Stimulated activated CD4-positive, alpha-beta T cell treated with anti-CD3 and anti-CD28 coated beads, Interleukin-4, amount 100 ng/mL, for 4 hours (primary cell): ENCODE measurements around the gene CDC37.

Experiments
- DNase-seq, 2 experiments: peaks; one replicate each; pipeline ENCODE4 v3.0.0-alpha.2; 2020

CDC37 gene

GRCh38 chr19:10352764-10353671 is 50.3 kb downstream of the CDC37 start:
- no peak for DNase-seq

GRCh38 chr19:10346509-10346908 is 56.8 kb downstream of the CDC37 start:
- DNase-seq: no peak

DNA sequence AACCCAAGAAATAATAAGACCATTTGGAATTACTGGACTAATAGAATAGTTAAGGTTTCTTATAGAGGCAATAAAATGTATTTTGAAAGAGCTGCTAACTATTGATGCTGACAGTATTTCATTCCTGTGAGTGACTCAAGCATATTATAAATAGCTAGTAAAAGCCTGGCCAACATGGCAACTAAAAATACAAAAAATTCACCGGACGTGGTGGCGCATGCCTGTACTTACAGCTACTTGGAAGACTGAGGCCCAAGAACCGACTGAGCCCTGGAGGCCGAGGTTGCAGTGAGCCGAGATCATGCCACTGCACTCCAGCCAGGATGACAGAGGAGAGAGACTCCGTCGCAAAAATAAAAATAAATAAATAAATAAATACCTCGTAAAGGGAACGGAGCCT is 58.6 kb downstream of the CDC37 start:
- no peak for DNase-seq

DNA sequence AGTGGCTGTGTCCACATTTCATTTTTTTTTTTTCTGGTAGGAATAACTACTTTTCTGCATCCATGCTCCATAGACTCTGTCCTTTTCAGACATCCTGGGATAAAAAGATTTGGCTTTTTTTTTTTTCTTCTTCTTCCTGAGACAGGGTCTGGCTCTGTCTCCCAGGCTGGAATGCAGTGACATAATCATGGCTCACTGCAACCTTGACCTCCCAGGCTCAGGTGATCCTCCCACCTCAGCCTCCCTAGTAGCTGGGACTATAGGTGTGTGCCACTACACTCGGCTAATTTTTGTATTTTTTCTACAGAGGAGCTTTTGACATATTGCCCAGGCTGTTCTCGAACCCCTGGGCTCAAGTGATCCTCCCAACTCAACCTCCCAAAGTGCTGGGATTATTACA is 59.8 kb downstream of the CDC37 start:
- no peak for DNase-seq
